Activated CD8-positive, alpha-beta memory T cell treated with anti-CD3 and anti-CD28 coated beads for 36 hours (primary cell): Measurements from ENCODE around the gene KRT6B. TPM values are rescaled to one million over a fixed set of nuclear protein-coding genes. Genes with fewer than 3 reads are reported as not detected.
"Not testable (repeated sequence)": the region's sequence is repeated elsewhere in the genome, so short reads cannot be mapped to it uniquely, and the experiment has no call there.

ENCODE experiments used
- CTCF ChIA-PET: fragments of 350-600 bp; sonication (Branson Sonifier 250); formaldehyde crosslinking; loops from one replicate; lab custom pipeline; 2021; ENCODE audit warnings: antibody characterized with exemption; lab: Charles Lee
- POLR2A ChIA-PET: fragments of 350-600 bp; sonication (Branson Sonifier 250); formaldehyde crosslinking; loops from one replicate; lab custom pipeline; 2021; ENCODE audit warnings: antibody characterized with exemption; lab: Charles Lee
- total RNA-seq, 2 experiments: library from RNA; stranded (reverse); gene quantifications; one replicate each; pipeline ENCODE4 v1.2.3, GENCODE V29; 2021

KRT6B gene
- not detected for total RNA-seq

DNA sequence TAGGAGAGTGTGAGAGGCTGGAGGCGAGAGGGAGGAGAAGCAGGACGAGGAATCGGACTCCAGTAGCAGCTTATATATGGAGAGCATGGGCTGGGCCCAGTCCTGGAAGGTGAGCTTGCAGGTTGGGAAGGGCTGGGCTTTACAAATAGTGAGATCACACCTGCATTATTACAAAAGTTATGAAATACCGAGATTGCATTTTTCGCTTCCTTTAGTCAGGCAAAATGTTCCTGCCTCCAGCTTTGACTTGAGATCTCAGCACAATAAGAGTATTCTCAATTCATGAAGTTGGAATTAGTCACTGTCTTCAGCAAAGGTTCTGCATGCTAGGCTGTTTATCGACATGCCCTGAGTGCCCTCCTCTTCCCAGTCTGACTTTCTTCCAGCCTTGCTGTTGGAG, at the start of gene KRT6B:
TSS of gene KRT6B (minus strand) at position 46 of the 400 bp plus-strand sequence. CDS start 68 bp downstream, outside the sequence.
- CTCF ChIA-PET: no interaction called here

DNA sequence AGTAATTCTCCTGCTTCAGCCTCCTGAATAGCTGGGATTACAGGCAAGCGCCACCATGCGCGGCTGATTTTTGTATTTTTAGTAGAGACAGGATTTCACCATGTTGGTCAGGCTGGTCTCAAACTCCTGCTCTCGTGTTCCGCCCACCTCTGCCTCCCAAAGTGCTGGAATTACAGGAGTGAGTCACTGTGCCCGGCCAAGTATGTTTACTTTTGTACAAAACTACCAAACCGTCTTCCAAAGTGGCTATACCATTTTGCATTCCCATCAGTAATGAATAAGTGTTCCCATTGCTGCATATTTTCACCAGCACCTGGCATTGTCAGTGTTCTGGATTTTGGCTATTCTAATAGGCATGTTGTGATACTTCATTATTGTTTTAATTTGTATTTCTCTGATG, 49.5 kb upstream of the KRT6B start:
- CTCF ChIA-PET: interaction anchor here (0.6 kb wide), 1 partner anchor 311 kb away, joined by 3 read pairs; no protein-coding TSS in a partner anchor
- POLR2A ChIA-PET: no interaction called here

More for the DNA sequence above, at the start of gene KRT6B:
- POLR2A ChIA-PET: no interaction called here

DNA sequence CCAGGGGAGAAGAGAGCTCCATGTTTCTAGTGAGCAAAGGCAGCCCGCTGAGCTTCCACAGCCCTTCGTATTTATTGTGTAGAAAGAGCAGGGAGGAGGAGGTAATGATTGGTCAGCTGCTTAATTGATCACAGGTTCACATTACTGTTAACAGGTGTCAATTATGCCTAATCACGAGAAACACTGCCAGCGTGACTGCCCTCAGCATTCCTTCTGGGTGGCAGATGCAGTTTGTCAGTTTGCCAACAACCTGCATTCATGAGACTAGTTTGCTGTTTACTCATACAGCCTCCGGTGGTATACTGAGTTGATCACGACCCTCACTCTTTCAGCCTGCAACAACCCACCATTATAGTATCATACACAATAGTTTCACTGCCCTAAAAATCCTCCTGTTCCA, 48.6 kb upstream of the KRT6B start:
- CTCF ChIA-PET, POLR2A ChIA-PET: not testable (repeated sequence)

DNA sequence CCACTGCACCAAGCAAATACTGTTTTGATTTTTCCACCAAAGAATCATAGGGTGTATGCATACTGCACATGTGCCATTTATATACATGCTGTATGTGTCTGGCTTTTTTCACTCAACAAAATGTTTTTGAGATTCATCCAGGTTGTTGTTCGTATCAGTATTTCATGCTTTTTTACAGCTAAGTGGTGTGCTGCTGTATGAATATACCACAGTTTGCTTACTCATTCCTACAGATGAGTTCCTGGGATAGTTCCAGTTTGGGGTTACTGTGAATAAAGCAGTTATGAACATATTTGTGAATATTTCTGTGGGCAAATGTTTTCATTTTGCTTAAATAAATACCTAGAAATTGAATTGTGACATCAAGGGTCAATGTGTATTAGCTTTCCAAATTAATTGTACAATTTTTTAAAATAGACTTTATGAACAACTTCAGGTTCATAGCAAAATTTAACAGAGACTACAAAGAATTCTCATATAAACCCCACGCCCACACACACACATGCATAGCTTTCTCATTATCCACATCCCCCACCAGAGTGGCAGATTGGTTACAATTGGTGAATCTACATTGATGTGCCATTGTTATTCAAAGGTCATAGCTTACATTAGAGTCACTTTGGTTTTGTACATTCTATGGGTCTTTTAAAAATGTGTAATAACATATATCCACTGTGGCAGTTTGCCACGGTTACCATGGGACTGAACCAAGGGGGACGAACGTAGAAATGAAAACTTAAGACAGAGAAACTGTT, 48.0 kb upstream of the KRT6B start:
- POLR2A ChIA-PET: no interaction called here
- CTCF ChIA-PET: interaction anchor here (0.5 kb wide), 1 partner anchor 471 kb away, joined by 4 read pairs; no protein-coding TSS in a partner anchor

DNA sequence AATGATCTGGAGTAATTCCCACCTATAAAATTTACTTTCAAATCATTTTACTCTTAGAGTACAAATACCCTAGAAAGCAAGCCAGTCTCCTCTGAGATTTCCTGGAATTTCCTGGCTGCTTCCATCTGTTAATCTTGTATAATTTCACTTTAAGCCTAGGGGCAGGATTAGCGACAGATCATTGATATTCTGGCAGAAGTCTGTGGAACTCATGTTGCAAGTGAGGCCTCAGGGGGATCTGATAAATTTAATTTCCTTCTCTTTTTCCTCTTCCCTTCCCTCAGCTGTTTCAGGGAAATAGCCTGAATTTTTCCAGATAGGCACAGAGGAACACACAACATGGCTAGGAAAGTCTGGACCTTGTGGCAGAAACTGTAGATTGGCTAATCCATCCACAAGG, 47.0 kb upstream of the KRT6B start:
- ChIA-PET CTCF (no interaction called here), POLR2A (no interaction called here)

DNA sequence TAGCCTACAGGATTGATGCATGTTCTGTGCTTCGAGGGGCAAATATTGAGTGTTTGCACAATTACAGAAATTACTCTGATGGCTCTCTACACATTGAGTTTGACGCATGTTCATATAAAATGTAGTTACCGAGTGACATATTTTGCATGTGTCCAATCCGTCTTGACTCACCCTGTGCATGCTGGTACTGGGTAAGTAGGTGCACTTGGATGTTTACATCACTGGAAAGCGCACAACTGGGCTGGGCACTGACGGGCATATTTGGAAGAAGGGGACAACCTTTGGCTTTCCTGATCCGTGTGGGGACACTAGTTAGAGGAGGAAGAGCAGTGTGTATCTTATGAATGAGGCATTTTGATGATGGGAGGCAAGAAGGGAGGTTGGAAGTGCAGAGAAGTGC, 46.0 kb upstream of the KRT6B start:
- ChIA-PET POLR2A (no interaction called here), CTCF (no interaction called here)

DNA sequence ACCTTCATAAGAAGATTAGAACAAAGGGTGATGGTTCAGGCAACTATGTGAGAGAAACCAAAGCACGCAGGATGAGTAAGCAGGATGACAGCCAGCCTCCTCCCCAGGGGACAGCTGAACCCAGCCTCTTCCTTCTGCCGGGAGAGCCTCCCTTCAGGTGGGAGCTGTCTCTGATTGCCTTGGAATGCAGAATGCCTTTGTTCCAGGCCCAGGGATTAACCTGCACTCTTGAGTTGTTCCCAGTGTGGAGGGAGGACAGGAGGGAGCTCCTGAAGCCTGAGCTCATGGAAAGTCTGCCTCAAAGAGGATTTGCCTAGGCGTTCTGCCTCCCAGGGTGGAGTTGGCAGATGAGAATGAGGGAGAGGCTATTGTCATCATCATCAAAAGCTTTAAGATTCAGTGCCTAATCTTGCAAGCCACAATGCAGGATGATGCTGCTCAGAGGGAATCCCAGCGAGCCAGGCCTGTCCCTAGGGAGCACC, 44.7 kb upstream of the KRT6B start:
- CTCF ChIA-PET: interaction anchor here (1.0 kb wide), 1 partner anchor 404 kb away, joined by 3 read pairs; no protein-coding TSS in a partner anchor
- POLR2A ChIA-PET: no interaction called here

DNA sequence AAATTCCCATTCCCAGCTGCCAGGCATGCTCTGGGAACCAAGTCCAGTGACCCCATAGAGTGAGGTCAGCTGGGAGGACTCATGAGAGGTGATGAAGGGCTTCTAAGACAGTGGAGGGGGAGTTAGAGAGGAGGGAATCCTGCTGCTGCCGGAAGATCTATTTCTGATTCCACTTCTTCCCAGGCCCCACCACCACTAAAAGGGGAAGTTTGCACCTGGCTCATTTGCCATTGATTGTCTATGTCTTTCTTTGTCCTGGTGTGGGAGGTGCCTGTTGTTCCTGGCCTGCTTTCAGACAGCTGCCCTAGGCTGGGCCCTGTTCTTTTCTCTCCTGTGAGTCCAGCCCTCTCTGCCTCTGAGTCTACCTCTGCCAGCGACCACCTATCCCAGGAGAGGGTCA, 44.1 kb upstream of the KRT6B start:
- CTCF ChIA-PET: no interaction called here
- POLR2A ChIA-PET: no interaction called here

DNA sequence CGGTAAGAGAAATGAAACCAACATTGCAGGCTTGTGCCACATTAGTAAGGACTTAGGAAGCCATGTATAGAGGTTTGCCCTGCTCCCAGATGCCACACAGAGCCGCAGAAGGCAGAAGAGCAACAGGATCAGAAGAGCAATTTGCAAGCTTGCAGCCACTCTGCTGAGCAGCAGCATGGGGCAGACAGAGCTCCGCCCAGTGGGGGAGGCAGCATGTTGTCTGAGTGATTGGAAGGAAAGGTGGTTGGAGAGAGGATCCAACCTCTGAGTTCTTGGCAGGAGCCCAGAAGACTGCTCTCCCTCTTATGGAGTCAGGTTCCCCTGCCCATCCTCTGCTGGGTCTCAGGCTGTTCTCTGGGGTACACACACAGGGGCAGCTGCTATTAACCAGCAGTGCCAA, 43.4 kb upstream of the KRT6B start:
- CTCF ChIA-PET: no interaction called here

DNA sequence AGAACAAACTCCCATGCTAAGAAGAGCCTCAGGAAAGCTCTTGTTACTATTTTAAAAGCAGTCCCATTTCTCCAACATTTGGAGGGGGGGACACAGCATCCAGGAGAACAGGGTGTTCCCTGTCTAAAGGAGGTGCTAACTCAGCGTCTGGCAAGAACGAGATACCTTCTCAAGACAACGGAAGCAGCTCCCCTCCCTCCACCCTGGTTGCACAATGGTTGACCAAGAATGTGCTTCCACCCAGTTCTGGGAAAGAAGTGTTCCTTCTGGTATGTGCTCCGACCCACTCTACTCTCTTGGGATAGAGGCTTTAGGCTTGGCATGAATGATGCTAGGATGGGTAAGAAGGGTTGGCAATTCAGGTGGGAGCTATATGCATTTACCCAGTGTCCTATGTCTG, 42.6 kb upstream of the KRT6B start:
- CTCF ChIA-PET: no interaction called here
- POLR2A ChIA-PET: no interaction called here

More for the DNA sequence above, 43.4 kb upstream of the KRT6B start:
- POLR2A ChIA-PET: no interaction called here

DNA sequence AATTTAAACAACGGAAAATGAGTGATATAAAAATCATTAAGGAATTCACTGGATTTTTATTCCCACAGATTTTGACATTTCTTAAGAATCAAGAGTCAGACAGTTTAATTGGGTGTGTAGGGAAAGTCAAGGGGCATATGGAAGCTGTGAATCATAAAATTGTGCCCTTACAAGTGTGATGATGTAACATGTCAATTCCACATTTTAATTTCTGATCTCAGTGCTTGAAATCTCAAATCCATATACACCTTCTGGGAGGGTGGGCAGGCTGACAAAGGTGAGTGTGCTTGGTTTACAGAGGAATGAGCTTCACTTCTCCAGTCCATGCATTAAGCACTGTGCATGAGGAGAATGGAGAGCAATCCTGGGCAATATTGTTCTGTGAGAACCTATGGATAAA, 42.2 kb upstream of the KRT6B start:
- POLR2A ChIA-PET: no interaction called here
- CTCF ChIA-PET: no interaction called here

DNA sequence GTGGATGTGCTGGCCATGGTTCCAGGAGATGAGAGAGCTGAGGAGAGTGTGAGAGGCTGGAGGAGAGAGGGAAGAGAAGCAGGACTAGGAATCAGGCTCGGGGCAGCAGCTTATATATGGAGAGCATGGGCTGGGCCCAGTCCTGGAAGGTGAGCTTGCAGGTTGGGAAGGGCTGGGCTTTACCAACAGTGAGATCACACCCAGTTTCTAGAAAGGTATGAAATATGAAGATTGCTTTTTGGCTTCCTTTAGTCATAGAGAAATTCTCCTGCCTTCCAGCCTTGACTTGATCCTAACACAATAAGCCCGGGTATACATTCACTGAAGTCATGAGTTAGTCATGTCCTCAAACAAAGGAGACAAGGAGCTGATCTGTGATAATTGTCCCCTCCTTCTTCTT, 41.2 kb upstream of the KRT6B start, which contains the start of gene KRT6A:
TSS of gene KRT6A (minus strand) at position 86 of the 400 bp plus-strand sequence. CDS start at position 17, 69 bp downstream.
- CTCF ChIA-PET: no interaction called here

DNA sequence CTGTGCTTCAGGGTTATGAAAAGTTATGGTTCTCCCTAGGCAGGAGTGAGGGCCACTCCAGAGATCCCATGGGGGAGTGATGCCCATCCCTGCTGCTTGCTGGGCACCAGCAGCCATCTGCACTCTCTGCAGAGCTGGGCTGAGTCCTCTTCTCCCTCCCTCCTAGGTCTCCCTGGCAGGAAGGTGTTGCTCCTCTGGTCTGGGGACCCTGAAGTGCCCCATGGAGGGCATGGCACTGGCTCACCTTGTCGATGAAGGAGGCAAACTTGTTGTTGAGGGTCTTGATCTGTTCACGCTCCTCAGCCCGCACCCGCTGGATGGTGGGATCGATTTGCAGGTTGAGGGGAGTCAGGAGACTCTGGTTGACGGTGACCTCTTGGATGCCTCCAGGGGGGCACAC, 40.5 kb upstream of the KRT6B start:
- POLR2A ChIA-PET, CTCF ChIA-PET: not testable (repeated sequence)

More for the DNA sequence above, 41.2 kb upstream of the KRT6B start, which contains the start of gene KRT6A:
- POLR2A ChIA-PET: no interaction called here

DNA sequence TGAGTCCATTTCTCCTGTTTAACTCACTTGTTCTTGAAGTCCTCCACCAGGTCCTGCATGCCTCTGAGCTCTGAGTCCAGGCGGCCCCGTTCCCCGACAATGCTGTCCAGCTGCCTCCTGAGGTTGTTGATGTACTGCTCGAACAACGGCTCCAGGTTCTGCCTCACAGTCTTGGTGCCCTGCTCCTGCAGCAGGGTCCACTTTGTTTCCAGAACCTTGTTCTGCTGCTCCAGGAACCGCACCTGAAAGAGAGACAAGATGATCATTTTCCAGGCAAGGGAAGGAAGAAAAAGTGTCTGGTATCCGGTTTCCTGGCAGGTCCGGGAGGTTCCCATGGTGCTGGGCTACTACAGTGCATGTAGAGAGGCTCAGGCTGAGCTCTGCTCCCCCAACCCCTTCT, 39.5 kb upstream of the KRT6B start:
- POLR2A ChIA-PET, CTCF ChIA-PET: not testable (repeated sequence)

DNA sequence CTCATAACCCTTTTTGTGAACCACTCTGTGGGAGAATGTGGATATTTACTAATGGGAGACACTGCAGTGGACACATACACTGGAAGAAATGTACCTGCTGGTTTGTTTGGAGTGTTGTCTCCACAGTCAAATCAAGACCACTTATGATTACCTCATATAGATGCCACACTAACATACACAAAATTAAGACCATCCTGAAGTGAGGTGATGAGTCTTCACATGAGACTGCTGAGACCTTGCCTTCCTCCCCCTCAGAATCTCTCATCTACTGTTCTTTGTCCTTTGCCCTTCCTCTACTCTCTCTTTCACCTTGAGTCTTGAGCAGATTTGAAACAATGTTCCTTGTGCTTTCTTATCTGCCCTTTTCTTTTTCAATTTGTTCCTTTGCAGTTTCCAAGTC, 36.8 kb upstream of the KRT6B start:
- ChIA-PET CTCF (no interaction called here), POLR2A (no interaction called here)

DNA sequence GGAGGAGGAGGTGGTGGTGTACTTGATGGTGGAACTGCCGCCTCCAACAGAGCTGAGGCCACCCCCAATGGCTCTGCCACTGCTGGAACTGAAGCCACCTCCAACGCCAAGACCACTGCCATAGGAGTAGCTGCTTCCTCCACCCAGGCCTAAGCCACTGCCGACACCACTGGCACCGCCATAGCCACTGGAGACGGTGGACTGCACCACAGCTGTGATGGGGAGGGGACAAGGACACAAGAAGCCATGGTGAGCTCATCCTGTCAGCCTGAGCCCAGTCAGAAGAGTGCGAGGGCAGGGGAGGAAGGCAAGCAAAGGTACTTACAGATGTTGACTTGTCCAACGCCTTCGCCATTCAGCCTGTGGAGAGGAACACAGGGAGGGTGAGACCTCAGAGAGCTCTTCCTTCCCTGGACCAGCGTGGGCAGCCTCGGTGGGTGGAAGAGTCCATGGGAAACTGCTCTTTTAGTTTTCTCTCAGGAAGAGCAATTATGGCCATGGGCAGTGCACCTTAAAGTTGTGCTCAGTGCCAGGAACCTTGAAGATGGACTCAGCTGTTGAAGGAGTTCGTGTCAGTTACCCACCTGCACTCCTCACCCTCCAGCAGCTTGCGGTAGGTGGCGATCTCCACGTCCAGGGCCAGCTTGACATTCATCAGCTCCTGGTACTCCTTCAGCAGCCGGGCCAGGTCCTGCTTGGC, 35.9 kb upstream of the KRT6B start:
- CTCF ChIA-PET, POLR2A ChIA-PET: not testable (repeated sequence)

DNA sequence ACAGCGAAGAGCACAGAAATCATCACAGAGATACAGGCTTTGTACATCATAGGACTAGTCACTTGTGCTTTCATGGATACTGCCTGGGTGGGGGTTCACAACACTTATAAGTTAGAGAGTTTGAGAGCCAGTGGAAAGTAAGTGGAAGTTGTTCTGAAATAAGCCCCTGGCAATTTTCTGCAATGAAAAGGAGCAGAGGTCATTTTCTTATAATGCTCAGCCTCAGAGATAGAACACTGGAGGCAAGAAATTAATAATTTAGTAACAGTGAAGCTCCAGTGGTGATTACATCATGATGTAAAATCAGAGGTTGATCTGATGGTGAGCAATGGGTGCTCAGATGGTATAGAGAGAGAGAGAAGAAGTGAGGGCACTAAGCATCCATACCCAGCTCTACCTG, 35.3 kb upstream of the KRT6B start:
- CTCF ChIA-PET: no interaction called here
- POLR2A ChIA-PET: no interaction called here

DNA sequence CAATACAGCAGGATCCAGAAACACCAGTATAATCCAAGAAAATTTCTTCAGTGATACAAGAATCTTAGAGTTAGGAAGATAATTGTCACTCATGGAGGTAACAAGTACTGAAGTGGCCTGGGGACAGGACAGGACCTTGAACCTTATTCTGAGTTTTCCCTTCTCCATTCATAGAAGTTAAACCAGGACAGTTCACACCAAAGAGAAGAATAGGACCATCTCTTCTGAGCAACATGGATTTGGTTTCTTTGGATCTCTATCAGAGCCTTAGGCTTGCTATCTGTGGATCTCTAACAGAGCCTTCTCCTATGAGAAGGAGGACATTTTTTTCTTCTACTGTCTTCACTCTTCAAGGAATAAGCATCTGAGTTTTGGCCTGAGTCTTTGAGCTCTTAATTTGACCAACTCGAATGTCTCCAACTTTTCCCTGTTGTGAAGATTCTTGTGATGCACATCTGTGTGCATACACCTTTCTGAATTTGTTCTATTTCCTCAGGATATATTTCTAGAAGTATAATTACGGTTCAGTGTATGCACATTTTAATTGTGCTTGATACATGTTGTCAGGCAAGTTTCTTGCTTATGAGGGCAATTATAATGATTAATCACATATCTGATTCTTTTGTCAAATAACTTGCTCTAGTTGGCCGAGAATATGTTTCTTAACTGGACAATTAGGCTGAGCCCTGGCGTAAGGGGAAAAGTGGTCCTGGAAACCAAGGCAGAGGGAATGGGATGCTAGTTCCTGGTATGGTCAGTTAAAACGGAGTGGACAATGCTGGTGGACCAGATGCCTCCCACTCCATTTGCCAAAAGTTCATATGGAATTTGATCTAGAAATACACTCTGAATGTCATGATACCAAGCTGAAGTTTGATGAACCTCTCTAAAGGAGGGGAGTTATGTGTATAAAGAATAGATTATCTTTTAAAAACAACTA, 34.5 kb upstream of the KRT6B start:
- CTCF ChIA-PET: no interaction called here

DNA sequence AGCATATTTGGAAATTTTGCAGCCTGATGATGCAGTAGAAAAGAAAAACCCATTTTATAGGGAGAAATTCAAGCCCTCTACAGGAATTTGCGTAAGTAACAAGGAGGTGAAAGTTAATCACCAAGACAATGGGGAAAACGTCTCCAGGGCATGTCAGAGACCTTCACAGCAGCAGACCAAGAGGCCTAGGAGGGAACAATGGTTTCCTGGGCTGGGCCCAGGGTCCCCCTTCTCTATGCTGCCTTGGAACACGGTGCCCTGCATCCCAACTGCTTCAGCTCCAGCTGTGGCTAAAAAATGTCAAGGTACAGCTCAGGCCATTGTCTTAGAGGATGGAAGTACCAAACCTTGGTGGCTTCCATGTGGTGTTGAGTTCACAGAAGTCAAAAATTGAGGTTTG, 28.1 kb upstream of the KRT6B start:
- CTCF ChIA-PET: no interaction called here
- POLR2A ChIA-PET: no interaction called here

More for the DNA sequence above, 34.5 kb upstream of the KRT6B start:
- POLR2A ChIA-PET: no interaction called here
